Right atrium auricular region (tissue), 2 donors: ENCODE results near the gene KLF9. TPM values are rescaled to one million over a fixed set of nuclear protein-coding genes. Genes with fewer than 3 reads are reported as not detected.

Source experiments
- DNase-seq: peaks from one replicate; pipeline ENCODE4 v3.0.0-alpha.2; 2019; ENCODE audit warnings: low spot score
- H3K27ac ChIP-seq, 2 donors: fragments of 200-600 bp; sonication (generic); 1 replicate in 1 of 2; 2 replicates in 1 of 2; pipeline ENCODE4 v1.5.1; 2016 to 2019
- H3K27me3 ChIP-seq, 2 donors: fragments of 200-600 bp; sonication (generic); one replicate each; pipeline versions ENCODE4 v1.5.1 to v1.6.0; 2017 to 2019
- H3K36me3 ChIP-seq: fragments of 200-600 bp; sonication (generic); one replicate; pipeline ENCODE4 v1.5.1; 2016
- H3K4me1 ChIP-seq, 2 donors: fragments of 200-600 bp; sonication (generic); one replicate each; pipeline versions ENCODE4 v1.5.1 to v1.6.0; 2017 to 2019
- H3K4me3 ChIP-seq, 2 donors: fragments of 200-600 bp; sonication (generic); 1 replicate in 1 of 2; 2 replicates in 1 of 2; pipeline ENCODE4 v1.5.1; 2017 to 2019; ENCODE audit warnings: mild to moderate bottlenecking in 1 of 2, moderate library complexity in 1 of 2
- H3K9me3 ChIP-seq, 2 donors: fragments of 200-600 bp; sonication (generic); one replicate each; pipeline ENCODE4 v1.5.1; 2019
- total RNA-seq, 2 donors: library from RNA; depleted of rRNA; stranded (reverse); fragments of >200 nt; gene quantifications; one replicate each; pipeline ENCODE4 v1.1.0, GENCODE V29; 2016
- TF ChIP-seq, protein P1 (sequence below), 2 donors: fragments of 200-600 bp; sonication (generic); IDR thresholded peaks; one replicate each; pipeline ENCODE4 v1.5.1; 2019; ENCODE audit warnings: antibody characterized with exemption in 2 of 2

KLF9 gene
- total RNA-seq, 2 donors from 2014 or later: 74.1 to 76.7 TPM

DNA sequence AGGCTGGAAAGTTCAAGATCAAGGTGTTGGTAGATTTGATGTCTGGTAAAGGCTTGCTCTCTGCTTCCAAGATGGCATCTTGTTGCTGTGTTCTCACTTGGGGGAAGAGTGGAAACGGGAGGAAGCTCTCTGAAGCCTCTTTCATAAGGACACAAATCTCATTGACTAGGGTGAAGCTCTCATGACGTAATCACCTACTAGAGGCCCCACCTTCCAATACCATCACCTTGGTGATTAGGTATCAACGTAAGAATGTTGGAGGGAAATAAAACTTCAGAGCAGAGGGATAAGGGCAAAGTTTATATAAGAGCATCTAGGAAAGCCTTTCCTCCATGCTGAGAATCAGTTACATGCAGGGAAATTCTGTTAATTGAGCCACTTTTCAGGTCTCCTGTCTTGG is 15.4 kb upstream of the KLF9 start:
- no peak overlapping the region for H3K4me3 ChIP-seq
- TF ChIP-seq, protein P1, sequence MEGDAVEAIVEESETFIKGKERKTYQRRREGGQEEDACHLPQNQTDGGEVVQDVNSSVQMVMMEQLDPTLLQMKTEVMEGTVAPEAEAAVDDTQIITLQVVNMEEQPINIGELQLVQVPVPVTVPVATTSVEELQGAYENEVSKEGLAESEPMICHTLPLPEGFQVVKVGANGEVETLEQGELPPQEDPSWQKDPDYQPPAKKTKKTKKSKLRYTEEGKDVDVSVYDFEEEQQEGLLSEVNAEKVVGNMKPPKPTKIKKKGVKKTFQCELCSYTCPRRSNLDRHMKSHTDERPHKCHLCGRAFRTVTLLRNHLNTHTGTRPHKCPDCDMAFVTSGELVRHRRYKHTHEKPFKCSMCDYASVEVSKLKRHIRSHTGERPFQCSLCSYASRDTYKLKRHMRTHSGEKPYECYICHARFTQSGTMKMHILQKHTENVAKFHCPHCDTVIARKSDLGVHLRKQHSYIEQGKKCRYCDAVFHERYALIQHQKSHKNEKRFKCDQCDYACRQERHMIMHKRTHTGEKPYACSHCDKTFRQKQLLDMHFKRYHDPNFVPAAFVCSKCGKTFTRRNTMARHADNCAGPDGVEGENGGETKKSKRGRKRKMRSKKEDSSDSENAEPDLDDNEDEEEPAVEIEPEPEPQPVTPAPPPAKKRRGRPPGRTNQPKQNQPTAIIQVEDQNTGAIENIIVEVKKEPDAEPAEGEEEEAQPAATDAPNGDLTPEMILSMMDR (IDR thresholded peaks at IDR 0.05): no peak
- H3K4me1 ChIP-seq: no peaks in the 10 kb centered on the region
- peaks cover 0 to 6% of the 10 kb centered on the region in 2 donors for H3K9me3 ChIP-seq
- peak; percentile 43 for DNase-seq
- no peak overlapping the region for H3K27ac ChIP-seq
- H3K27me3 ChIP-seq: no peaks in the 10 kb centered on the region
- H3K36me3 ChIP-seq: no peaks in the 10 kb centered on the region

- no peaks in the 10 kb centered on the region for H3K36me3 ChIP-seq
- TF ChIP-seq, protein P1 (IDR thresholded peaks at IDR 0.05): no peak
- no peak overlapping the region for H3K4me3 ChIP-seq
- no peak for DNase-seq
- no peak overlapping the region for H3K27ac ChIP-seq
- H3K9me3 ChIP-seq: peaks cover 0 to 6% of the 10 kb centered on the region in 2 donors
- peaks cover 0 to 2% of the 10 kb centered on the region in 2 donors for H3K4me1 ChIP-seq
- no peaks in the 10 kb centered on the region for H3K27me3 ChIP-seq
These were observed 14.3 kb upstream of the KLF9 start for GRCh38 chr9:70428781-70429180.

- peak; percentile 51 for DNase-seq
- Histone ChIP-seq H3K27ac (no peak overlapping the region), H3K36me3 (no peaks in the 10 kb centered on the region), H3K4me3 (no peak overlapping the region), H3K9me3 (peaks cover 0 to 6% of the 10 kb centered on the region in 2 donors), H3K27me3 (no peaks in the 10 kb centered on the region), H3K4me1 (peaks cover 0 to 16% of the 10 kb centered on the region in 2 donors)
- TF ChIP-seq, protein P1 (IDR thresholded peaks at IDR 0.05): no peak
These were observed 12.9 kb upstream of the KLF9 start for GRCh38 chr9:70427161-70427945.

- Histone ChIP-seq H3K27ac (no peak overlapping the region), H3K36me3 (no peaks in the 10 kb centered on the region), H3K27me3 (no peaks in the 10 kb centered on the region), H3K4me1 (peaks cover 7 to 32% of the 10 kb centered on the region in 2 donors), H3K9me3 (no peaks in the 10 kb centered on the region), H3K4me3 (no peak overlapping the region)
- TF ChIP-seq, protein P1 (IDR thresholded peaks at IDR 0.05): no peak
- peak; percentile 50 for DNase-seq
These were observed 10.7 kb upstream of the KLF9 start for GRCh38 chr9:70425192-70425591.

DNA sequence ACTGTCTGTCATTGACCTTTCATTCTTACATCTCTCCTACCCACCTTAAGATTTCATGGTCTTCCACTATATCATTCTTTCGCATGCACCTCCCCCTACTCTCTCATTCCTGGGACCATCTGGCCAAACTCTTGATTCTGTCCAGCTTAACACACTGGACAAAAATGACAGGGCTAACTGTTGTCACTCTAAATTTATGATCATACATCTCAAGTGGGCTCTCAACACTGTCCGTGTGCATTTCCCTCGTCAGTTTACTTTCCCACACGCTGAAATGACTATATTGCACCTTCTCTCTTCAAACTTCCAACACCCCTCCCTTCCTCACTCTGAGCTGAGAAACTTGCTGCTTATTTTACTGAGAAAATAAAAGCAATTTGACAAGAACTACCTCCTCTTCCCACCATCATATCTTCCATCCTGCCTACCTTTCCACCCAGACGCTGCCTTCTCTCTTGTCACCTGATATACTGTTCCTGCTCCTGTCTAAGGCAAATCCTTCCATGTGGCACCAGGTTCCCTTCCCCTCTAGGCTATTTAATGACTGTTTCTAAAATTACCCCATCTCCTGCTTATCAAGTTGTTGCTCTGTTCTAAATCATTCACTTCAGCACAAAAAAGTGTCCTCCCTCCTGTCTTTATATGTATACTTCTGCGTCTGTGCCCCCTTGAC is 8.1 kb upstream of the KLF9 start:
- no peak for DNase-seq
- H3K4me1 ChIP-seq: peaks cover 7 to 44% of the 10 kb centered on the region in 2 donors
- TF ChIP-seq, protein P1 (IDR thresholded peaks at IDR 0.05): no peak
- no peaks in the 10 kb centered on the region for H3K9me3 ChIP-seq
- no peak overlapping the region for H3K4me3 ChIP-seq
- peak overlapping the region; percentile 100 for H3K27ac ChIP-seq
- no peaks in the 10 kb centered on the region for H3K27me3 ChIP-seq
- no peaks in the 10 kb centered on the region for H3K36me3 ChIP-seq
